Breast epithelium (tissue), 4 donors: ENCODE measurements around the gene SSC5D. TPM values are rescaled to one million over a fixed set of nuclear protein-coding genes. Genes with fewer than 3 reads are reported as not detected.
"Not testable (repeated sequence)": the region's sequence is repeated elsewhere in the genome, so short reads cannot be mapped to it uniquely, and the experiment has no call there.

Experiments used
- DNase-seq, 2 donors: peaks; one replicate each; pipeline ENCODE4 v3.0.0-alpha.2; 2019; ENCODE audit warnings: low spot score in 2 of 2
- H3K27ac ChIP-seq, 2 donors: fragments of 200-600 bp; sonication (generic) in 1 of 2; one replicate each; pipeline ENCODE4 v1.5.1; 2016 to 2019; ENCODE audit warnings: mild to moderate bottlenecking in 1 of 2
- H3K27me3 ChIP-seq, 2 donors: fragments of 200-600 bp; sonication (generic) in 1 of 2; one replicate each; pipeline versions ENCODE4 v1.5.1 to v1.6.0; 2017 to 2019; ENCODE audit warnings: control low read depth in 1 of 2, mild to moderate bottlenecking in 1 of 2
- H3K36me3 ChIP-seq: fragments of 200-600 bp; one replicate; pipeline ENCODE4 v1.5.1; 2019
- H3K4me1 ChIP-seq, 2 donors: fragments of 200-600 bp; sonication (generic); one replicate each; pipeline ENCODE4 v1.5.1; 2016 to 2019; ENCODE audit warnings: control low read depth in 1 of 2
- H3K4me3 ChIP-seq, 3 donors: fragments of 200-600 bp; sonication (generic); 1 replicate in 2 of 3; 2 replicates in 1 of 3; pipeline ENCODE4 v1.5.1; 2016 to 2019; ENCODE audit warnings: mild to moderate bottlenecking in 3 of 3, moderate library complexity in 2 of 3
- H3K9me3 ChIP-seq, 2 donors: fragments of 200-600 bp; sonication (generic) in 1 of 2; one replicate each; pipeline ENCODE4 v1.5.1; 2016 to 2019; ENCODE audit warnings: control low read depth in 1 of 2
- CTCF ChIP-seq, 3 donors: fragments of 450-650 bp; IDR thresholded peaks; one replicate each; pipeline ENCODE4 v1.5.1; 2016 to 2017; ENCODE audit warnings: antibody characterized with exemption in 3 of 3, mild to moderate bottlenecking in 3 of 3, moderate library complexity in 3 of 3
- POLR2A ChIP-seq: fragments of 450-650 bp; IDR thresholded peaks from one replicate; pipeline ENCODE4 v1.6.1; 2016; ENCODE audit warnings: antibody characterized with exemption, mild to moderate bottlenecking, moderate library complexity
- POLR2AphosphoS5 ChIP-seq, 3 donors: sonication (generic); formaldehyde crosslinking; IDR thresholded peaks; one replicate each; pipeline ENCODE4 v1.6.1; 2017; ENCODE audit warnings: antibody characterized with exemption in 3 of 3
- intact Hi-C: fragments of 100-400 bp; cut with DNase I; formaldehyde crosslinking; loops from one replicate; pipeline ENCODE4 v1.15.1; 2023; ENCODE audit warnings: low total_unique reads
- total RNA-seq, 3 donors: library from RNA; depleted of rRNA; stranded (reverse); fragments of >200 nt; gene quantifications; one replicate each; pipeline ENCODE4 v1.1.0, GENCODE V29; 2016

Gene SSC5D
- total RNA-seq, 3 donors from 2014 or later: 3.6 to 7.2 (median 3.8) TPM

GRCh38 chr19:55493052-55493644 lies 4.9 kb downstream of the SSC5D start:
- H3K4me3 ChIP-seq: peak overlapping the region; percentile 35 to 62 (median 52)
- peaks cover 0 to 6% of the 10 kb centered on the region in 2 donors for H3K4me1 ChIP-seq
- H3K27me3 ChIP-seq: peaks cover 0 to 11% of the 10 kb centered on the region in 2 donors
- no peaks in the 10 kb centered on the region for H3K9me3 ChIP-seq
- TF ChIP-seq POLR2AphosphoS5 (IDR thresholded peaks at IDR 0.05) (no peak), CTCF (IDR thresholded peaks at IDR 0.05) (no peak), POLR2A (no peak)
- intact Hi-C loops: no loop called here
- H3K27ac ChIP-seq: peak overlapping the region; percentile 78 to 95
- no peak for DNase-seq
- no peaks in the 10 kb centered on the region for H3K36me3 ChIP-seq

DNA sequence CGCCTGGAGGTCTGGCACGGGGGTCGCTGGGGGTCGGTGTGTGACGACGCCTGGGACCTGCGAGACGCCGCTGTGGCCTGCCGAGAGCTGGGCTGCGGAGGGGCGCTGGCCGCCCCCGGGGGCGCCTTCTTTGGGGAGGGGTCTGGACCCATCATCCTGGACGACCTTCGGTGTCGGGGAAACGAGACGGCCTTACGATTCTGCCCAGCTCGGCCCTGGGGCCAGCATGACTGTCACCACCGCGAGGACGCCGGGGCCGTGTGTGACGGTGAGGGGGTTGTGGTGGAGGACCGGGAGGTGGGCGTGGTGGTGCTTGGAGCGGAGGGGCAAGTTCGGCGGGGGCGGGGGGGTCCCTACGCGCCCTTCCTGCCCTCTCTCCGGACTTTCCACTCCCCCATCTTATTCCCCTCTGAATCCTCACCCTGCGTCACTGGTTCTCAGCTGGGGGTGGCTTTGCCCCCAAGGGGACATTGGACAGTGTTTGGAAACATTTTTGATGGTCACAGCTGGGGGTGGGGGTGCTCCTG lies 5.5 kb downstream of the SSC5D start:
- H3K27ac ChIP-seq: peak overlapping the region; percentile 78 to 95
- intact Hi-C loops: no loop called here
- H3K4me3 ChIP-seq: peak overlapping the region; percentile 35 to 62 (median 52)
- H3K4me1 ChIP-seq: peaks cover 0 to 6% of the 10 kb centered on the region in 2 donors
- no peaks in the 10 kb centered on the region for H3K9me3 ChIP-seq
- TF ChIP-seq CTCF (IDR thresholded peaks at IDR 0.05) (no peak), POLR2AphosphoS5 (IDR thresholded peaks at IDR 0.05) (no peak), POLR2A (no peak)
- peaks cover 0 to 11% of the 10 kb centered on the region in 2 donors for H3K27me3 ChIP-seq
- no peaks in the 10 kb centered on the region for H3K36me3 ChIP-seq
- DNase-seq: no peak

- intact Hi-C loops: no loop called here
- Histone ChIP-seq H3K27ac (peak overlapping the region; percentile 78 to 95), H3K9me3 (no peaks in the 10 kb centered on the region), H3K36me3 (no peaks in the 10 kb centered on the region), H3K27me3 (peaks cover 0 to 11% of the 10 kb centered on the region in 2 donors), H3K4me3 (peak overlapping the region; percentile 35 to 62 (median 52)), H3K4me1 (peaks cover 0 to 6% of the 10 kb centered on the region in 2 donors)
- no peak for DNase-seq
- TF ChIP-seq POLR2AphosphoS5 (IDR thresholded peaks at IDR 0.05): no peak
- TF ChIP-seq POLR2A: no peak
- no peak for TF ChIP-seq CTCF (IDR thresholded peaks at IDR 0.05)
These were observed 6.0 kb downstream of the SSC5D start for GRCh38 chr19:55494172-55494761.

GRCh38 chr19:55495646-55496349 lies 7.6 kb downstream of the SSC5D start:
- intact Hi-C loops: no loop called here
- H3K4me1 ChIP-seq: peaks cover 0 to 6% of the 10 kb centered on the region in 2 donors
- no peak for DNase-seq
- no peaks in the 10 kb centered on the region for H3K36me3 ChIP-seq
- no peaks in the 10 kb centered on the region for H3K9me3 ChIP-seq
- H3K27me3 ChIP-seq: peaks cover 0 to 11% of the 10 kb centered on the region in 2 donors
- no peak overlapping the region for H3K4me3 ChIP-seq
- TF ChIP-seq POLR2AphosphoS5 (IDR thresholded peaks at IDR 0.05): no peak
- no peak for TF ChIP-seq POLR2A
- TF ChIP-seq CTCF (IDR thresholded peaks at IDR 0.05): no peak
- no peak overlapping the region for H3K27ac ChIP-seq

- H3K27ac ChIP-seq, H3K4me1 ChIP-seq, H3K4me3 ChIP-seq, DNase-seq, intact Hi-C loops, H3K36me3 ChIP-seq, H3K9me3 ChIP-seq: not testable (repeated sequence)
- H3K27me3 ChIP-seq: peaks cover 0 to 11% of the 10 kb centered on the region in 2 donors
These were observed 8.6 kb downstream of the SSC5D start for GRCh38 chr19:55496820-55497219.
